Tongue (tissue), 2 donors: Measurements from ENCODE around the gene GPR39. TPM values are rescaled to one million over a fixed set of nuclear protein-coding genes. Genes with fewer than 3 reads are reported as not detected.
"Not testable (repeated sequence)": the region's sequence is repeated elsewhere in the genome, so short reads cannot be mapped to it uniquely, and the experiment has no call there.

Source experiments
- DNase-seq: peaks from one replicate; pipeline ENCODE4 v3.0.0-alpha.2; 2015
- total RNA-seq: library from RNA; depleted of rRNA; stranded (reverse); fragments of >200 nt; gene quantifications from one replicate; pipeline ENCODE4 v1.2.3, GENCODE V29; 2014

Gene GPR39
- total RNA-seq, result 0.10 TPM

- DNase-seq, result no peak
Measured at GRCh38 chr2:132416723-132417395, at the start of gene GPR39. TSS of gene GPR39 (plus strand) at chr2:132416805.

DNA sequence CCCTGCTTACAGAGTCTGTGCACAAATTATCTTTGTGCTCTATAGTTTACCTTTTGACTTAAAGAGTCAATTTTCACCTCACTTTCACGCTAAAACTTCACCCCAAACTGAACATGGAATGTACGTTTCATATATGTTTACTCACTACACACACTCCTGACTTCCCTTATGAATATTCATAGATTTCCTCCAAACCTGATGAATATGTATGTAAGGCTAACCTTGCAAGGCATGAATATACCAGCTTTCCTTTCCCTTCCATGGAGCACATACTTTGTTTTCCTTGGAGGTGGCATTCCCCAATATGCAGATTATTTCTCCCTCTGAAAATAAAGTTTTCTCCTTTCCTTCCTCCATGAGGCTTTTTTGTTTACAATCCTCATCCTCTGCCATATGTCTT, 48.4 kb upstream of the GPR39 start:
- DNase-seq, result no peak

GRCh38 chr2:132372276-132372675, 44.3 kb upstream of the GPR39 start:
- DNase-seq, result no peak

DNA sequence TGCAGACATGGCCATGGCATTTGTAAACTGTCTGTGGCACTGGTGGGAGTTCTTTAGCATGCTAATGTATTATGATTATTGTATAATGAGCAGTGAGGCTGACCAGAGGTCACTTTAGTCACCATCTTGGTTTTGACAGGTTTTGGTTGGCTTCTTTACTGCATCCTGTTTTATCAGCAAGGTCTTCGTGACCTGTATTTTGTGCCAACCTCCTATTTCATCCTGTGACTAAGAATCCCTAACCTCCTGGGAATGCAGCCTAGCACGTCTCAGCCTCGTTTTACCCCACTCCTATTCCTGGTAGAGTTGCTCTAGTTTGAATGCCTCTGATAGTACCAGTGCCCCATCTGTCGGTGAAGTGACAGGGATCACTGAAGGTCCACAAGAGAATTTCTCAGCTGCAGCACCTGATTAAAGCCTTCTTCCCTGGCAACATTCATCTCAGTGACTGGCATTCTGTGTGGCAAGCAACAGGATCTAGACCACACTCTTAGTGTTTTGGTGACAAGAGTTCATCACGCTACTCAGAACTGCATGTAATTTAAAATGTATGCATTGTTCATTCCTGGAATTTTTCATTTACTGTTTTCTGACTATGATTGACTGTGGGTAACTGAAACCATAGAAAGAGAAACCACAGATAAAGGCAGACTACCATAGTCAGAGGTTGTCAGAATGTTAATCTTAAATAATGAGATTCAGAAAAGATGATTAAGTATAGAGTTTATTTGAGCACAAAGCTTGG, 43.0 kb upstream of the GPR39 start:
- DNase-seq, result no peak

DNA sequence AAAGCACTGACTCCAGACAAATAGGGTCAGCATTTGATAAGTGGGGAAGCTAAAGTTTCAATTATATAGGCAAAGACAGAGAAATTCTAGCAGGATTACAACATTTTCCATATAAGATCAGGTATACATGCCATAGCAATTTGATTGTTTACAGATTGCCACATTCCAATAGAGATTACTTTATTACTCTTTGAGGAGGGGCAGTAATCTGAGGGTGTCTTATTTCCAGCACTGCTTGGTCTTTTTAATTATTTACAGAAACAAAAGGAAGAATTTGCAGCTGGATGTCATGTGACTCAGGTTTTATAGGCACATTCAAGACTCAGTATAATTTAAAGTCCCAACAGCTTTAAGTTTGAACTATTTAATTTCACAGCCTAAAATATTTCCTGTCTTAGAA, 42.5 kb upstream of the GPR39 start:
- no peak for DNase-seq

DNA sequence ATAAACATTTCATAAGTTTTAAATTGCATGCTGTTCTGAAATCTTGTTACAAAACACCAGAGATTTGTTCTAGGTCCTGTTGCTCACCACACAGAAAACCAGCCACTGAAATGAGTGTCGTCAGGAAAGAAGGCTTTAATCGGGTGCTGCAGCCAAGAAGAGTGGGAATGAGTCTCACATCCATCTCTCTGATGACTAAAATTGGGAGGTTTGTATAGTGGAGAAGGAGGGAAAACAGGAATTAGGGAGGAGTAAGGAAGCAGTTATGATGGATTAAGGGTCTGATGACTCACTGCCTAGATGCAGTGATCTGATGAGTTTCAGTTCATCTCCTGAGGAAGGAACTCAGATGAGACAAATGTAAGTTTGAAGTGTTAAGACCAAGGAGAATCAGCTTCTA, 42.1 kb upstream of the GPR39 start:
- DNase-seq, result no peak

DNA sequence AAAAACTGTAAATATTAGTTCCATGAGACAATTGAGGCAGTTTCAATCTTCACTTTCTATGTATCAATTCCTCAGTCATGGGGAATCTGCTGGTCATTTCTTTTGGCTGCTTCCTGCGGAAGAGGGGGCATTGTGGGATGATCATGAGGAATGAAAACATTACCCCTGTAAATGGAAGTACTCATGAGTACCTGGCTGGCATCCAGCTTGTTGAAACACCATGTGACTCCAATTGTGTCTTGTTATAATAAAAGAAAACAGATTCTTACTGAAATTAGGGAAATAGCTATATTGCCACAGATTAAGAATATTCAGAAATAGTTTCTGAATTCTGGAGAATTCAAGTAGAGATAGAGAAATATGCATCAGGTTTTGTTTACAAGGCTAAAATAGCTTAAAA, 41.6 kb upstream of the GPR39 start:
- DNase-seq, result no peak

DNA sequence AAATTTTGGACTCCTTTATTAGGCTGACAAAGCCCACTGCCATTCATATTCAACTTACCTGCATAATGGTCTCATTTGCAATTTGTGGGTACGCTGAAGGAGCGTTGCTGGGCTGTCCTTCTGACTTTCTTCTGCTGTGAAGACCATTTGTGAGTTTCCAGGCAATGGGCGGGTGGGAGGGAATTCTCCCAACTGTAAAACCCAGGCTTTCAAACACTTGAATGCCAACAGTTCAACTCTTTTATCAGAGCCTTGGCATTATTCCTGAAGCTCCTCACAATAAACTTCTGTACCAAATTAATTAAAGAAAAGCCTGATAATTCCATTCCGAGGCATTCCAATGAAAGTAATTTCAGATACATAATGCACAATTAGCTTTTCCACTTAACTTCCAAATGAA, 35.2 kb upstream of the GPR39 start:
- no peak for DNase-seq

GRCh38 chr2:132383956-132384355, 32.6 kb upstream of the GPR39 start:
- DNase-seq, result peak; percentile 53

DNA sequence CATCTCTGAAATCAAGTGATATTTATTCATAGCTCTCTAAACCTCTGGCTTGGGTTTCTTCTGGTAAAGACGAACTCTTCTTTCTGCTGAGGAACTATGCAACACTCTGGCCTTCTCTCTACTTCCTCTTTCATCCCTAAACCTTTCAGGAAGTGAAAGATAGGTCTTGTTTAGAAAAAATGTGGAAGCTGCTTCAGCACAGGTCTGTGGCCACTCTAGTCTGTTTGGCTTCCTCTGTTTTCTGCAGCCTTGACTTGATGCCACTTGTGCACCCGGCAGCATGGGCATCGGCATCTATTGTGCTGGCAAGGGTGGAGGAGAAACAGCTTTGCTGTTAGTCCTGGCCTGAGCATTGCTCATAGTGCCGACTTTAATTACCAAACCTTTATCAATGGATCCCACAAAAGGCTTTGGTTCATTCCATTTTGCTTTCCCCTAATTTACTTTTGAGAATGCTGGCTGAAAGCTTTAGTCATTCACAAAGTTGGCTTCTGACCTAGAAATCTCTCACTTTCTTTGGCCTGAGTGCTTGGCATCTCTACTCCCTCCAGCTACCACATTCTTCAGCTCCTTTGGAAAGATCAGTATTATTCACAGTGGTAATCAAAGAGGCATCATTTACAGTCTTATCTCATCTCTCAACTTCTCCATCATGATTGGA, 32.0 kb upstream of the GPR39 start:
- DNase-seq, result peak; percentile 3

DNA sequence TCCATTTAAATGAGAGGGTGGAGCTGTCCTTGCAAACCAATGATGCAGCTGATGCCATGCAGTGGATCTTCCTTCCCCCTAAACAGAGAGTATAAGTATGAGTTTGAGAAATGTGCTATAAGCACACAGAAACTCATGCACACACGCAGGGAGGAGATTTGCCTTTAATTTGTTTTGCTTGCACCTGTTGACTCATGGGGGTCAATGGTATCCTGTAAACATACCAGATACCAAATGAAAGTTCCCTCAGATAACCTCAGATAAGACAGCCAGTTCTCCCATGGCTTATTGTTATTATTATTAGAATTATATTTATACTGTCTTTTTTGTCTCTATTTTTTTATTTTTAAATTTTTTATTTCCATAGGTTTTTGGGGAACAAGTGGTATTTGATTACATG, 29.5 kb upstream of the GPR39 start:
- no peak for DNase-seq

DNA sequence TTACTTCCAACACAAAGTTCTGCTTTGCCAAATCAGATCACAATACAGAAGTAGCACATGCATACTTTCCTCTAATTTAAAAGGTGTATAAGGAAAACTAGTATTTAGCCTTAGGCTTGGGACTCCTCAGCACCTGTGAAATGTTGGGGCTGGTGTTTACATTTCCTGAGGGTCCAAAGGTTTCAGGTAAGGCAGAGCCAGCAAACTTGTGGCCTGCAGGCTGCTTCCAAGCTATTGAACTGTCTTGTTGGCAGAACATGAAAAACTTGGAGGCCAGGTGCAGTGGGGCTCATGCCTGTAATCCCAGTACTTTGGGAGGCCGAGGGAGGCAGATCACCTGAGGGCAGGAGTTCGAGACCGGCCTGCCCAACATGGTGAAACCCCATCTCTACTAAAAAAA, 26.5 kb upstream of the GPR39 start:
- DNase-seq, result no peak

DNA sequence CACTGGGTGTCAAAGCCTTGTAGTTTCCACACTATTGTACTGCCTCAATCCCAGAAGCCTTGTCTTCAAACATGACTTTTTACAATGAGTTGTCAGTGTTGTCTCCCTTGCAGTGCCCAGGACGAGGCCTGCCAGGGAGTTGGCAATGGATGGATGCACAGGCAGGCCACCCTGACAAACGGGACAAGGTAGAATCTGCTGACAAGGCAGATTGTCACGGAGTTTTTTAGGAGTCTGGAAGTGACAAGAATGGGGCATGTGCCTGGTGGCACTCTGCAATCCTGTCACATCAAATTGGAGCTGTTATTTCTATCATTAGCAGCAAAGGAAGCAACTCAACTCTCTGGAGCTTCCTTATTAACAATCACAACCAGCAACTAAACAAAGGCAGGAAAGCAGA, 25.2 kb upstream of the GPR39 start:
- no peak for DNase-seq

DNA sequence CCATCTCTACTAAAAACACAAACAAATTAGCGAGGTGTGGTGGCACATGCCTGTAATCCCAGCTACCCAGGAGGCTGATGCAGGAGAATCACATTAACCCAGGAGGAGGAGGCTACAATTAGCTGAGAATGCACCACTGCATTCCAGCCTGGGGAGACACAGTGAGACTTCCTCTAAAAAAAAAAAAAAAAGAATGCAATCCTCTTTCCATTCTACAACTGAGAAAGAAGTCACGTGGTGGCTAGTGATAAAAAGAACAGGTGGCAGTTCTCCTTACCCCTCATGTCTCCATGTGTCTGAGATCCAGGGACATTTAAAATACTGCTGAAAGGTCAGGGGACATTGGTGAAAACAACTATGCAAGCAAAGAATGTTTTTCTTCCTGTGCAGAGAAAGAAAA, 24.4 kb upstream of the GPR39 start:
- no peak for DNase-seq

- DNase-seq, result no peak
Measured at GRCh38 chr2:132392879-132393278, 23.7 kb upstream of the GPR39 start.

GRCh38 chr2:132397042-132397441, 19.6 kb upstream of the GPR39 start:
- DNase-seq, result not testable (repeated sequence)

- DNase-seq, result no peak
Measured at GRCh38 chr2:132400169-132400900, 16.3 kb upstream of the GPR39 start.

DNA sequence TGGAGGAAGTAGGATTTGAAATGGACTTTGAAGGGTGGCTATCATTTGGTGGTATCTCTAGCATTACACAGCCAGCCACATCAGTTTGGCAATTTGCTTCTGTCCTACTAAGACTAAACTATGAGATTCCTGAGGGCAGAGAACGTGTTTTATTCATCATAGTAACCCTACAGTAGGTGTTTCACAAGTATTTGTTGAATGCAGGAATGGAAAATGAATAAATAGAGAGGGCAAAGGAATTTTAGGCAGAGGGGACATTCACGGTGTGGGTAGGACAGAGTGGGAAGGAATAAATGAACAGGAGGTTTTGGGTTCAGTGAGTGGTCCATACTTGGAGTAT, 15.7 kb upstream of the GPR39 start:
- DNase-seq, result no peak

DNA sequence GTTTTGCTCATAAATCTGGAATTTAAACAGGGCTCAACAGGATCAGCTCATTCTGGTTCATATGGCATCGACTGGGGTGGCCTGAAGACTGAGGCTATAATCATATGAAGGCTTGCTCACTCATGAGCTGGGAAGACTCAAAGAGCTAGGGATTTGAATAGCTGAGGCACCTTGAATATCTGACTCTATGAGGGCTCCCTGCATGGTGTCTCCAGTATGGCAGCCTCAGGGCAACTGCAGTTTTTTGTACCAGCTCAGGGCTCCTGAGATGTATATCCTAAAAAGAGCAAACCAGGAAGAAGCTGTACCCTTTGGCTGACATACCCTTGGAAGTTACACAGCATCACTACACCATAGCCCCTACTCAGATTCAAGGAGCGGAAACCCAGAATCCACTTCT, 15.3 kb upstream of the GPR39 start:
- DNase-seq, result no peak

GRCh38 chr2:132403146-132403545, 13.5 kb upstream of the GPR39 start:
- DNase-seq, result no peak

- DNase-seq, result no peak
Measured at GRCh38 chr2:132404056-132404455, 12.5 kb upstream of the GPR39 start.

DNA sequence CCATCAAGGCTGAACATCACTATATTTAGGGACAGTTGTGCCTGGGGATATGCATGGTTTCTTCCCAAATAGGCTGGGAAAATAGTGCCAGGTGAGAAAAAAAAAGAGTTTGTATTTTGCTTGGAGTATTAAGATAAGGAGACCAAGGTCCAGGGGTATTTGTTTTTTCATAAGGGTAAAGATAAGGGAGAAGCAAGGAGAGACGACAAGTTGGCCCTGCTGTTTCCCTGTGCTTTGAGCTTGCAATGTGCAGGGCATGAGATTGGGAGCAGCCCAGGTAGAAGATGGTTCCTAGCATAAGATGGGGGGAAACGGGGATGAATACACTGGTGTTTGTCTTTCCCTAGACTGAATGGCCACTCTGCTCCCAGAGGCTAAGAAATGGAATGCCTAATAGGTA, 8.8 kb upstream of the GPR39 start:
- no peak for DNase-seq

DNA sequence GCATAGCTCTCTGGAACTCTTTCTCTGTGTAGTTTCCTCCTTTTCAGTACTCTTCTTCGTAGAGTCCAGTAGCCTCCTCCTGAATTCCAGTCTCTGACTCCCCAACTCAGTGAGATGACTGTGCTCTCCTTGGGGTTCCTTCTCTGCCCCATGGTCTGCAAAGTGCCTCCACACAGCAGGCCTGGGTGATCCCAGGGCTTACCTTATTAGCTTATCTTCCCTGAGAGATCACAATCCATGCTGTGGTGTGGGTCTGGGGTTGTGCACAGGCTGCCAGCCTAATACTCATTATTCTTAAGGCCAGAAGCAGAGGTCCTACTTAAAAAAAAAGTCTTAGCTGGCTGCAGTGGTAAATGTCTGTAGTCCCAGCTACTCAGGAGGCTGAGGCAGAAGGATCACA, 4.6 kb upstream of the GPR39 start:
- no peak for DNase-seq
